Osteocyte (in vitro differentiated cells): ENCODE measurements around the gene COL5A2. TPM values are rescaled to one million over a fixed set of nuclear protein-coding genes. Genes with fewer than 3 reads are reported as not detected.

Source experiments
- DNase-seq: peaks from one replicate; pipeline ENCODE4 v3.0.0; 2021; ENCODE audit warnings: mixed read lengths; ENCODE audit not compliant: unreplicated experiment; ENCODE audit errors: extremely low spot score
- H3K27ac Mint-ChIP-seq: one replicate; pipeline ENCODE4 v1.8.0; 2021; ENCODE audit warnings: mild to moderate bottlenecking, mixed read lengths; ENCODE audit not compliant: unreplicated experiment
- H3K27me3 Mint-ChIP-seq: one replicate; pipeline ENCODE4 v1.8.0; 2021; ENCODE audit warnings: mixed read lengths; ENCODE audit not compliant: unreplicated experiment
- H3K36me3 Mint-ChIP-seq: one replicate; pipeline ENCODE4 v1.8.0; 2021; ENCODE audit warnings: mixed read lengths; ENCODE audit not compliant: unreplicated experiment
- H3K4me1 Mint-ChIP-seq: one replicate; pipeline ENCODE4 v1.8.0; 2021; ENCODE audit warnings: mixed read lengths; ENCODE audit not compliant: unreplicated experiment
- H3K4me3 Mint-ChIP-seq: one replicate; pipeline ENCODE4 v1.8.0; 2021; ENCODE audit warnings: mild to moderate bottlenecking, moderate library complexity, mixed read lengths; ENCODE audit not compliant: unreplicated experiment
- H3K9me3 Mint-ChIP-seq: one replicate; pipeline ENCODE4 v1.8.0; 2021; ENCODE audit warnings: mixed read lengths; ENCODE audit not compliant: unreplicated experiment
- CTCF ChIP-seq: fragments of 200-600 bp; sonication (generic); IDR thresholded peaks from 2 replicates; pipeline ENCODE4 v1.5.0; 2021; ENCODE audit warnings: antibody characterized with exemption, mild to moderate bottlenecking, moderate library complexity
- total RNA-seq: library from RNA; stranded (reverse); gene quantifications from 2 replicates; pipeline ENCODE4 v1.2.1, GENCODE V29; 2021

COL5A2 gene
- total RNA-seq, 1 donor from 2014 or later = 1,873 TPM

- peaks cover 23% of the 10 kb centered on the region for H3K4me1 Mint-ChIP-seq
- no peaks in the 10 kb centered on the region for H3K27me3 Mint-ChIP-seq
- no peak overlapping the region for H3K4me3 Mint-ChIP-seq
- H3K27ac Mint-ChIP-seq = no peak overlapping the region
- H3K36me3 Mint-ChIP-seq = peaks cover 2% of the 10 kb centered on the region
- no peak for DNase-seq
- TF ChIP-seq CTCF = no peak
- no peaks in the 10 kb centered on the region for H3K9me3 Mint-ChIP-seq
Measured at GRCh38 chr2:189192766-189193165, 13.2 kb upstream of the COL5A2 start.

- Mint-ChIP-seq H3K9me3 (no peaks in the 10 kb centered on the region), H3K4me3 (no peak overlapping the region), H3K36me3 (peaks cover 2% of the 10 kb centered on the region), H3K4me1 (peaks cover 23% of the 10 kb centered on the region), H3K27me3 (no peaks in the 10 kb centered on the region), H3K27ac (peak overlapping the region; percentile 9)
- DNase-seq = no peak
- TF ChIP-seq CTCF = no peak
Measured at GRCh38 chr2:189191766-189192165, 12.2 kb upstream of the COL5A2 start.

- Mint-ChIP-seq H3K9me3 (no peaks in the 10 kb centered on the region), H3K4me1 (peaks cover 23% of the 10 kb centered on the region), H3K27me3 (no peaks in the 10 kb centered on the region), H3K27ac (no peak overlapping the region), H3K4me3 (no peak overlapping the region), H3K36me3 (peaks cover 2% of the 10 kb centered on the region)
- no peak for DNase-seq
- no peak for TF ChIP-seq CTCF
Measured at GRCh38 chr2:189190685-189191084, 11.1 kb upstream of the COL5A2 start.

GRCh38 chr2:189188115-189188805 lies 8.7 kb upstream of the COL5A2 start:
- Mint-ChIP-seq H3K27ac (no peak overlapping the region), H3K36me3 (peaks cover 2% of the 10 kb centered on the region), H3K9me3 (no peaks in the 10 kb centered on the region), H3K4me3 (no peak overlapping the region), H3K4me1 (peaks cover 23% of the 10 kb centered on the region), H3K27me3 (no peaks in the 10 kb centered on the region)
- DNase-seq = no peak
- no peak for TF ChIP-seq CTCF

DNA sequence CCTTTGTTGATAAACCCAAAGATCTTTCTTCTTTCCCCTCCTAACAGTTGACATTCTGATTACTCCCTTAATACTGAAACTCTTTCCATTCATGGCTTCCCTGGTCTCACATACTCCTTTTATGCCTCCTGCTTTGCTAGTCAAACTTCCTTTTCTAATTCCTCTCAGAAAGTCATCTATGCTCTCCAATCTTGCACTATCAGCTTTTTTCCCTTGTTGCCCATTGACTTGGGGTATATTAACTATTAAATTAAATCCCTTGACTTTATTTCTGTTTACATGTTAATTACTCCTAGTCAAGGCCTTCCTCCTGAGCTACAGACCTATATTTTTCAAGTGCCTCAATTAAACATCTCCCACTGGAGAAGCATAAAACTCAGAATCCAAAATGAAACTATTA lies 3.6 kb upstream of the COL5A2 start:
- Mint-ChIP-seq H3K27ac (no peak overlapping the region), H3K36me3 (no peaks in the 10 kb centered on the region), H3K4me3 (no peak overlapping the region), H3K4me1 (peaks cover 12% of the 10 kb centered on the region), H3K9me3 (no peaks in the 10 kb centered on the region), H3K27me3 (no peaks in the 10 kb centered on the region)
- no peak for DNase-seq
- TF ChIP-seq CTCF = no peak
